GM18951 (cell line): ENCODE data around the gene RORC.

Experiments
- POLR2A ChIP-seq: IDR thresholded peaks from 4 replicates; pipeline ENCODE4 v1.6.1; 2011; ENCODE audit warnings: mild to moderate bottlenecking; ENCODE audit not compliant: insufficient read length, insufficient read depth; ENCODE audit errors: extremely low read depth
- in situ Hi-C: fragments of 300-500 bp; cut with MboI; formaldehyde crosslinking; loops from one replicate; pipeline ENCODE4 v1.12.0; 2022; ENCODE audit warnings: low sequenced_read_pairs, mixed read lengths, inconsistent platforms; ENCODE audit not compliant: unreplicated experiment

RORC gene

GRCh38 chr1:151815716-151816327, 15.8 kb downstream of the RORC start:
- in situ Hi-C loops = no loop called here
- no peak for TF ChIP-seq POLR2A

GRCh38 chr1:151814971-151815545, 16.5 kb downstream of the RORC start:
- in situ Hi-C loops = no loop called here
- no peak for TF ChIP-seq POLR2A

- in situ Hi-C loops = no loop called here
- TF ChIP-seq POLR2A = no peak
Measured at GRCh38 chr1:151814426-151814825, 17.2 kb downstream of the RORC start.

GRCh38 chr1:151813271-151813977, 18.2 kb downstream of the RORC start:
- in situ Hi-C loops = no loop called here
- TF ChIP-seq POLR2A = no peak

- in situ Hi-C loops = no loop called here
- no peak for TF ChIP-seq POLR2A
Measured at GRCh38 chr1:151811181-151811580, 20.4 kb downstream of the RORC start.

- in situ Hi-C loops = no loop called here
- no peak for TF ChIP-seq POLR2A
Measured at GRCh38 chr1:151809985-151810556, 21.5 kb downstream of the RORC start.

- in situ Hi-C loops = no loop called here
- TF ChIP-seq POLR2A = no peak
Measured at GRCh38 chr1:151809290-151809984, 22.2 kb downstream of the RORC start.

GRCh38 chr1:151807766-151808165, 23.8 kb downstream of the RORC start:
- no peak for TF ChIP-seq POLR2A
- in situ Hi-C loops = no loop called here

- in situ Hi-C loops = no loop called here
- no peak for TF ChIP-seq POLR2A
Measured at GRCh38 chr1:151807131-151807530, 24.5 kb downstream of the RORC start.

- in situ Hi-C loops = no loop called here
- no peak for TF ChIP-seq POLR2A
Measured at GRCh38 chr1:151806170-151806569, 25.4 kb downstream of the RORC start.

GRCh38 chr1:151805066-151805820, 26.4 kb downstream of the RORC start, which contains the start of gene LINGO4:
TSS of gene LINGO4 (minus strand) at chr1:151805419. CDS start at chr1:151802704, 2,715 bp downstream.
- no peak for TF ChIP-seq POLR2A
- in situ Hi-C loops = no loop called here

- in situ Hi-C loops = no loop called here
- TF ChIP-seq POLR2A = no peak
Measured at GRCh38 chr1:151803915-151804314, 27.7 kb downstream of the RORC start.
